Adipocyte (in vitro differentiated cells): ENCODE data around the gene TMEM196.
"Not testable (repeated sequence)": the region's sequence is repeated elsewhere in the genome, so short reads cannot be mapped to it uniquely, and the experiment has no call there.

Experiments
- DNase-seq: peaks from one replicate; pipeline ENCODE4 v3.0.0-alpha.2; 2015; ENCODE audit warnings: low read depth
- H3K27me3 ChIP-seq: replicated peaks from 2 replicates; pipeline ENCODE4 v1.7.0; 2013; ENCODE audit warnings: mild to moderate bottlenecking, low read length, moderate library complexity; ENCODE audit not compliant: control insufficient read depth, insufficient read depth
- H3K36me3 ChIP-seq: 2 replicates; pipeline ENCODE4 v1.7.0; 2013; ENCODE audit warnings: low read length, mild to moderate bottlenecking, moderate library complexity; ENCODE audit not compliant: control insufficient read depth, insufficient read depth, severe bottlenecking
- H3K4me1 ChIP-seq: 2 replicates; pipeline ENCODE4 v1.7.0; 2013; ENCODE audit warnings: mild to moderate bottlenecking, low read length, moderate library complexity; ENCODE audit not compliant: control insufficient read depth, insufficient read depth
- H3K4me3 ChIP-seq: 2 replicates; pipeline ENCODE4 v1.7.0; 2013; ENCODE audit warnings: mild to moderate bottlenecking, low read length, moderate library complexity
- H3K9ac ChIP-seq: 2 replicates; pipeline ENCODE4 v1.7.0; 2013; ENCODE audit warnings: mild to moderate bottlenecking, low read length, moderate library complexity
- H3K9me3 ChIP-seq: 2 replicates; pipeline ENCODE4 v1.7.0; 2013; ENCODE audit warnings: mild to moderate bottlenecking, low read length, moderate library complexity; ENCODE audit not compliant: control insufficient read depth

TMEM196 gene

DNA sequence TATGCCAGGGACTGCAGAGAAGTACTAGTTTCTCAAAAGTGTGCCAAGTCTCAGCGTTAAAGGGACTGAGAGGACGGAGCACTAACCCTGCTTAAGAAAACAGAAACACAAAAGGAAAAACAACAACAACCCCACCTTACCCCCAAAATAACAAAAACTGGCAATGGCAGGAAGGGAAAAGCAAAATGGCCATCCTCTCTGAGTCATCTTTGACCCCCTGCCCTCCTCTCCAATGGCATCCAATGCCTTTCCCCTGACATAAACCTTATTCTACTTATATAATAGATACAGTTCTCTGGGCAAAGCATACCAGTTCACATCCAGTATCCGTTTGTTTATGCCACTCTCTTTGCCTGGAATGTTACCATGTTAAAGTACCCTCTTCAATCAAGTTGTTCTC, 66.2 kb downstream of the TMEM196 start:
- H3K27me3 ChIP-seq, result no peaks in the 10 kb centered on the region
- H3K36me3 ChIP-seq, result peaks cover 5% of the 10 kb centered on the region
- H3K9me3 ChIP-seq, result no peaks in the 10 kb centered on the region
- DNase-seq, result peak; percentile 13
- peaks cover 23% of the 10 kb centered on the region for H3K4me1 ChIP-seq
- peak overlapping the region; percentile 99 for H3K4me3 ChIP-seq
- no peak overlapping the region for H3K9ac ChIP-seq

DNA sequence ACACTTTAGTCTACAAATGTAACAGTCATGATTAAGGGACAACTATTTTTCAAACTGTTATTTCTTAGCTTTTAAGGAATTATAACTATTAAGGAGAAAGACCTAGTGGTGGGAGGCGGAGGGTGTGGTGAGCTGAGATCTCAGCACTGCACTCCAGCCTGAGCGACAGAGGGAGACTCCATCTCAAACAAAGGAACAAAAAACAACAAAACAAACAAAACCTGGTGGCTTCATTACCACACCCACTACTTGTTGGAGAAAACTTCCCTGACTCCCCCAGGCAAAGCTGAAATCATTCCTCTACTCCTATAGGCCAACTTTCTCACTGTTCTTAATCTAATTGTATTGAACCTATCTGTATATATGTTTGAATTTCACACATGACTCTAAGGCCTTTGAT, 67.8 kb downstream of the TMEM196 start:
- peaks cover 10% of the 10 kb centered on the region for H3K36me3 ChIP-seq
- DNase-seq, result no peak
- H3K27me3 ChIP-seq, result no peaks in the 10 kb centered on the region
- H3K4me3 ChIP-seq, result no peak overlapping the region
- H3K9ac ChIP-seq, result no peak overlapping the region
- peaks cover 23% of the 10 kb centered on the region for H3K4me1 ChIP-seq
- H3K9me3 ChIP-seq, result no peaks in the 10 kb centered on the region

DNA sequence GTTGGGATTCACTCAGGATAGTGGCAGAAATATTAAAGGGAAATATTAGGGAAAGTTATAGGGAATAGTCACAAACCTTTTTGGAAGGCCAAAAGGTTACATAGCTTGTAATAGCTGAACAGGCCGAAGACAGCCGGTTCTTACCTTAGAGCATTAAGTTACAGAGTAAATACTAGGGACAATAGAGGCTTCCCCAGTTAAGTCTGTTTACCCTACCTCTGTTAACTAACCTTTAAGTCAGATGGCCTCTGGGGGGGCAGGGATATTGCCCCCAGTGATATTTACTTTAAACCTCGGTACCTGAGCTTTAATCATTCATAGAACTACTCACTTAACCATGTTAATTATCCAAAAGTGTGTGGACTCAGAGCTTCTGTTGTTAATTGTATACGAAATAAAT, 71.9 kb downstream of the TMEM196 start:
- H3K4me1 ChIP-seq, result peaks cover 7% of the 10 kb centered on the region
- peaks cover 29% of the 10 kb centered on the region for H3K36me3 ChIP-seq
- no peaks in the 10 kb centered on the region for H3K27me3 ChIP-seq
- H3K4me3 ChIP-seq, result no peak overlapping the region
- no peak overlapping the region for H3K9ac ChIP-seq
- no peaks in the 10 kb centered on the region for H3K9me3 ChIP-seq
- DNase-seq, result no peak

DNA sequence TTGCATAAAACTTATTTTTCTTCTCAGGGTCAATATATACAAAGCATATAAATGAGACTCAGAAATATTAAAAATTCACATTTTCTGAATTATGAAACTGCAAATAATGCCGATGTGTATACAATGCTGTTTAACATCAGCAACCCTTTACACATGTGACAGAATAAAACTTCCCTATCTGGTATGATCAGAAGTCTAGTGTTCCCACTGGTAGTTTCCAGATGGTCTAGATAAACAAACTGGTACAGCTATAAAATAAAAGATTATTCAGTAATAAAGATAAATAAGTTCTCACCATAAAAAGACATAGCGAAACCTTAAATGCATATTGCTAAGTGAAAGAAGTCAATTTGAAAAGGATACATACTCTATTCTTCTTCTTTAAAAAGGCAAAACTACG, 72.5 kb downstream of the TMEM196 start:
- no peaks in the 10 kb centered on the region for H3K27me3 ChIP-seq
- H3K9me3 ChIP-seq, result no peaks in the 10 kb centered on the region
- peaks cover 3% of the 10 kb centered on the region for H3K4me1 ChIP-seq
- H3K4me3 ChIP-seq, result no peak overlapping the region
- H3K36me3 ChIP-seq, result peaks cover 29% of the 10 kb centered on the region
- H3K9ac ChIP-seq, result no peak overlapping the region
- no peak for DNase-seq

DNA sequence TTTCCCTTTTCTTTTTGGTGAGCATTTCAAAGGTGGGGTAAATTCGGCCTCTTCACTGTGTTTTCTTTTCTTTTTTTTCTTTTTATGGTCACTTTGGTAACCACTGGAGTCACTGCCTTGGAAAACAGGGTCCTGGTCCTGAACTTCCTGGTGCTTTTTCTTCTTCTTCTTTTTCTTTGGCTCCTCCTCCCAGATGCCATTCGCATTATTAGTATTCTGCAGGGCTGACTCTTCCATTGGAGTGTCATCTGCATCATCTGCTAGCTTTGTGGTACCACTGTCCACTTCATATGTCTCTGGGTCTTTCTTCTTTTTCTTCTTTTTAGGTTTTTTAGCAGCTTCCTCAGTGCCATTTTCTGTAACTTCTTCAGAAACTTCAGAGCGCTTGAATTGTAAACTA, 75.1 kb downstream of the TMEM196 start:
- H3K4me1 ChIP-seq, result no peaks in the 10 kb centered on the region
- DNase-seq, result no peak
- no peak overlapping the region for H3K9ac ChIP-seq
- H3K36me3 ChIP-seq, result peaks cover 31% of the 10 kb centered on the region
- no peaks in the 10 kb centered on the region for H3K27me3 ChIP-seq
- H3K9me3 ChIP-seq, result no peaks in the 10 kb centered on the region
- H3K4me3 ChIP-seq, result no peak overlapping the region

DNA sequence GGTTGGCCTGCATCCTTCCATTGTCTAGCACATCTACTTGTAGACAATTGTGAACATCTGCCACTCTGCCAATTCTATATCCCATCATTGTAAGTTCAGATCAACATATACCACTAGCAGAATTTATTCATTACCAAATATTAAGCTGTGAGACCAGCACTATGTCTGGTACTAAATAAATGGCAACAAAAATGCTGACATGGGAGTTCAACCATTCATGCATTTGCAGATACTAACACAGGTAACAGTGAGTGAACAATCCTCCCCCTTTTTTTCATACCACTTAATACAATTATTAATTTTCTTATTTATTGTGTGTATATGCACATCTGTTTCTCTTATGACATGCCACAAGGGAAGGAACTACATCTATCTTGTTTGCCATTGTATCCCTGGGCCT, 76.5 kb downstream of the TMEM196 start:
- H3K4me1 ChIP-seq, result no peaks in the 10 kb centered on the region
- no peaks in the 10 kb centered on the region for H3K9me3 ChIP-seq
- no peak for DNase-seq

DNA sequence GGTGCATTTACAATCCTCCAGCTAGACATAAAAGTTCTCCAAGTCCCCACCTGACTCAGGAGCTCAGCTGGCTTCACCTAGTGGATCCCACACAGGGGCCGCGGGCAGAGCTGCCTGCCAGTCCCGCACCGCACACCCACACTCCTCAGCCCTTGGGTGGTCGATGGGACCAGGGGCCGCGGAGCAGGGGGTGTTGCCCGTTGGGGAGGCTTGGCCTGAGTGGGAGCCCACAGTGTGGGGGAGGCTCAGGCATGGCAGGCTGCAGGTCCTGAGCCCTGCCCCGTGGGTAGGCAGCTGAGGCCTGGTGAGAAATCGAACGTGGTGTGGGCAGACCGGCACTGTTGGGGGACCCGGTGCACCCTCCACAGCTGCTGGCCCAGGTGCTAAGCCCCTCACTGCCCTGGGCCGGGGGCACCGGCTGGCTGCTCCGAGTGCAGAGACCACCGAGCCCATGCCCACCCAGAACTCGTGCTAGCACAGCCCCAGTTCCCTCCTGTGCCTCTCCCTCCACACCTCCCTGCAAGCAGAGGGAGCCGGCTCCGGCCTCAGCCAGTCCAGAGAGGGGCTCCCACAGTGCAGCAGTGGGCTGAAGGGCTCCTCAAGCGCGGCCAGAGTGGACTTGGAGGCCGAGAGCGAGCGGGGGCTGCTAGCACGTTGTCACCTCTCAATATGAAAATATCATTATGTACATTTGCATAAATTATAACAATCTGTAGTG, 81.1 kb downstream of the TMEM196 start:
- no peak overlapping the region for H3K4me3 ChIP-seq

More for the DNA sequence above, 76.5 kb downstream of the TMEM196 start:
- no peaks in the 10 kb centered on the region for H3K27me3 ChIP-seq
- peaks cover 28% of the 10 kb centered on the region for H3K36me3 ChIP-seq
- no peak overlapping the region for H3K9ac ChIP-seq
- H3K4me3 ChIP-seq, result no peak overlapping the region

DNA sequence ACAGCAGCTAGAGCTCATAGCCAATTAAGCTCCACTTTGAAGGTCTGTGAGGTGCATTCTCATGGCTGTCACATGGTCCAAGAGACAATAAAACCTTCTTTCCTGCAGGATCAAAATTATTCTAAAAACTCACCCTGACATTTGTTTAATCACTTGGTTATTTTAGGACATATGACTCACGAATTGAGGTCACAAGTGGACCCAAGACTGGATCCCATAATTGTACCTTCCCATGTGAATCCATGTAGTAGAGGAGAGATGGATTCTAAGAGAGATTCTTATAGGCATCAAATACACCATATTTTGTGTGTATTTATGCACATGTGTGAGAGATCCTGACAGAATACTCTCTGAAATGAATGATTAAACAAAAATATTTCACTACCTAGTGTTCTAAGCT, 82.7 kb downstream of the TMEM196 start:
- Histone ChIP-seq H3K9ac (no peak overlapping the region), H3K4me1 (no peaks in the 10 kb centered on the region), H3K4me3 (no peak overlapping the region), H3K27me3 (no peaks in the 10 kb centered on the region), H3K9me3 (no peaks in the 10 kb centered on the region), H3K36me3 (peaks cover 3% of the 10 kb centered on the region)
- DNase-seq, result no peak

More for the DNA sequence above, 81.1 kb downstream of the TMEM196 start:
- Histone ChIP-seq H3K4me1 (no peaks in the 10 kb centered on the region), H3K27me3 (no peaks in the 10 kb centered on the region), H3K36me3 (peaks cover 8% of the 10 kb centered on the region), H3K9ac (no peak overlapping the region), H3K9me3 (no peaks in the 10 kb centered on the region)
- DNase-seq, result no peak

DNA sequence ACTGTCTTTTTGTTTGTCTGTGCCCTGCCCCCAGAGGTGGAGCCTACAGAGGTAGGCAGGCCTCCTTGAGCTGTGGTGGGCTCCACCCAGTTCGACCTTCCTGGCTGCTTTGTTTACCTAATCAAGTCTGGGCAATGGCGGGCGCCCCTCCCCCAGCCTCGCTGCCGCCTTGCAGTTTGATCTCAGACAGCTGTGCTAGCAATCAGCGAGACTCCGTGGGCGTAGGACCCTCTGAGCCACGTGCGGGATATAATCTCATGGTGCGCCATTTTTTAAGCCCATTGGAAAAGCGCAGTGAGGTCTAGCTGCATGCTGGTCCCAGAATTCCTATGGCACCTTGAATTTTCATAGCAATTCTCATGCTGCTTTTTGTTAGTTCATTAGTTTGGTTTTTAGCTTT, 84.3 kb downstream of the TMEM196 start:
- DNase-seq, H3K27me3 ChIP-seq, H3K4me3 ChIP-seq, H3K4me1 ChIP-seq, H3K9me3 ChIP-seq, H3K9ac ChIP-seq, H3K36me3 ChIP-seq: not testable (repeated sequence)

DNA sequence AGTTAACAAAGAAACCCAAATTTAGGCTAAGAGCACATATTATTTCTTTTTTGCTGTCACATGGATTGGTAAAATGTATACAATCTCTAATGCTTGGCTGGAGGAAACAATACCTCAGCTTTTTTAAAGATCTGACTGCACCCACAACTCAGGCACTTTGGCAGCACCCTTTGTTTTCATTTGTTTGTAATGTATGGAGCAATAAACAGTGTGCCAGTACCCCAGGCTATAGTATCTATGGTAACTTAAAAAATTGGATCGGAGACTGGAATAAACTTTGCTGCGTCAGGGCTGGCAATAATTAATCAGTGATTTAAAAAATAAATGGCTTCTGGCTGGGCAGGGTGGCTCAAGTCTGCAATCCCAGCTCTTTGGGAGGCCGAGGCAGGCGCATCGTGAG, 91.8 kb downstream of the TMEM196 start:
- no peak for DNase-seq
- no peaks in the 10 kb centered on the region for H3K9me3 ChIP-seq
- H3K4me1 ChIP-seq, result no peaks in the 10 kb centered on the region

DNA sequence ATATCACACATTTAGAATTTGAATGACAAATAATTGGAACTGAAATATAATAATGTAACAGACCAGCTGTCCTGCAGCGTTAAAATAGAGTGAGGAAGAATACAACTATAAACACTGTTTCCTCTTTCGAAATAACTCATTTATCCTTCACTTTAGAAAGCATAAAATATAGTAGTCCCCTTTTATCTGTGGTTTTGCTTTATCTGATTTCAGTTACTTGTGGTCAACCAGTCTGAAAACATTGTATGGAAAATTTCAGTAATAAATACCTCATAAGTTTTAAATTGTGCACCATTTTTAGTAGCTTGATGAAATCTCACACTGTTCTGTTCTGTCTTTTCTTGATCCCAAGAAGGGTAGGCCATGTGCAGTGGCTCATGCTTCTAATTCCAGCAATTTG, 96.2 kb downstream of the TMEM196 start:
- H3K4me3 ChIP-seq, result no peak overlapping the region
- no peaks in the 10 kb centered on the region for H3K27me3 ChIP-seq
- no peak overlapping the region for H3K9ac ChIP-seq
- no peak for DNase-seq
- H3K36me3 ChIP-seq, result no peaks in the 10 kb centered on the region
- H3K9me3 ChIP-seq, result no peaks in the 10 kb centered on the region
- no peaks in the 10 kb centered on the region for H3K4me1 ChIP-seq

More for the DNA sequence above, 91.8 kb downstream of the TMEM196 start:
- no peaks in the 10 kb centered on the region for H3K36me3 ChIP-seq
- H3K4me3 ChIP-seq, result no peak overlapping the region
- H3K27me3 ChIP-seq, result no peaks in the 10 kb centered on the region
- no peak overlapping the region for H3K9ac ChIP-seq

DNA sequence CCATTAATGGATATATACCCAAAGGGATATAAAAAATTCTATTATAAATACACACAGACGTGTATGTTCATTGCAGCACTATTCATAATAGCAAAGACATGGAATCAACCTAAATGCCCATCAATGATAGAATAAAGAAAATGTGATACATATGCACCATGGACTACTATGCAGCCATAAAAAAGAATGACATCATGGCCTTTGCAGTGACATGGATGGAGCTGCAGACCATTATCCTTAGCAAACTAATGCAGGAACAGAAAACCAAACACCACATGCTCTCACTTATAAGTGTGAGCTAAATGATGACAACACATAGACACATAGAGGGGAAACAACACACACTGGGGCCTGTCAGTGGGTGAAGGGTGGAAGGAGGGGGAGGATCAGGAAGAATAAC, 97.6 kb downstream of the TMEM196 start:
- no peaks in the 10 kb centered on the region for H3K9me3 ChIP-seq
- no peaks in the 10 kb centered on the region for H3K27me3 ChIP-seq
- no peak for DNase-seq
- no peak overlapping the region for H3K9ac ChIP-seq
- H3K4me1 ChIP-seq, result no peaks in the 10 kb centered on the region
- no peaks in the 10 kb centered on the region for H3K36me3 ChIP-seq
- no peak overlapping the region for H3K4me3 ChIP-seq
